NCI-H524 (cell line): ENCODE data around the gene PPP1R37.

ENCODE experiments used
- DNase-seq, 2 experiments: peaks; one replicate each; lab custom pipeline; 2025; lab: John Stamatoyannopoulos, UW

The PPP1R37 gene

GRCh38 chr19:45071545-45071938 lies 21.4 kb upstream of the PPP1R37 start:
- no peak for DNase-seq

DNA sequence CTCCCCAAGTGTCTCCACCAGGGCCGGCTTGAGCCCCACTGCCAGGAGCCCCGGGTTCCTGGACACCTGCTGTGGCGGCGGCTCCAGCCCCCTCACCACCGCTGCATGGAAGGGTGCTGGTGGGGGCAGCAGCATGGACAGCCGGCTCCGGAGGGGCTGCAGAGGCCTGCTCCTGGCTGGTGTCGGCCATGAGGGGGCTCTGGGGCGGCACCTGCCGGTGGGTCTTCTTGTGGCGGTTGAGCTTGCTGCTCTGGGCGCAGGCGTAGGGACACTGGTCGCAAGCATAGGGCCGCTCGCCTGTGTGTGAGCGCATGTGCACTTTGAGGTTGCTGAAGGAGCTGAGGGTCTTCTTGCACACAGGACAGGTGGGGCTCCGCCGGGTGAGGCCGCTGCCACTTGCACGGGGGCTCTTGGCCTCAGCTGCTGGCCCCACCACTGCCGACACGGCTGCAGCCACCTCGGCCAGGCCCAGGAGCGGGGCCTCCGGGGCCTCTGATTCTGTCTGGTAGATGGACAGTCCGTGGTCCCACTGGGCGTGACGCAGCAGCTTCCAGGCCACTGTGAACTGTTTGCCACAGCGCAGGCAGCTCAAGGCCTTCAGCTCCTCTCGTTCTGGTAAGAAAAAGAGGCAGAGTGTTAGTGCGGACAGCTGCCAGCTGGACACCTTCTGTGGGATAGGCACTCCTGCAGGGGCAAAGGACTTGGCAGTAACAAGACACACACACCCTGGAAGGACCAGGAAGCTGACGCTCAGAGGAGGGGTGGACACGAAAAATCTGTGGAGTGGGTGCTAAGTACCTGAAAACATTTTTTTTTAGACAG lies 20.8 kb upstream of the PPP1R37 start:
- DNase-seq: no peak

DNA sequence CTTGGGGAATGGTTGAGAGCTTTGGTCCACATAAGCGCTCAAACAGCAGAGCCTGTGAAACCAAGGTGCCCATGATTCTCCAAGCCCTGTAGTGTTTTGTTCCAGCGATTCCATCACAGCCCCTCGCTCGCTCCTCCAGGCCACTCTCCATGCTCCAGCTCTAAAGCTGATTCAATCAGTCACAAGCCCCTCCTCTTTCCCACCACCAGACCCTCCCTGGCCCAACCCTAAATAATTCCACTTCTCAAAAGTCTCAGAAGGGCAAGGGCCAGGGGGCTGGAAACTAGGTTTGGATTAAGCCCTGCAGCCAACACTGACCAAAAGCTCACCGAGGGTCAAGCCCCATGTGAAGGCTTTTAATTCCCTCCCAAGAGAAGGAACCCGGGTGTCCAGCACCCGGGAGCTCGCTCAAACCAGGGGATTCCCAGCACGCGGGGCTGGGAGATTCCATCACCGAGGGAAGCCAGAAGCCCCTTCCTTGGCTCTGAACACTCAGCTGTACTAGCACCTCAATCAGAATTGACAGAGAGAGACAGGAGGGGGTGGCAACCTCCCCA lies 18.2 kb upstream of the PPP1R37 start:
- DNase-seq: no peak

GRCh38 chr19:45075301-45076028 lies 17.5 kb upstream of the PPP1R37 start:
- DNase-seq: peak; percentile 34 to 60

DNA sequence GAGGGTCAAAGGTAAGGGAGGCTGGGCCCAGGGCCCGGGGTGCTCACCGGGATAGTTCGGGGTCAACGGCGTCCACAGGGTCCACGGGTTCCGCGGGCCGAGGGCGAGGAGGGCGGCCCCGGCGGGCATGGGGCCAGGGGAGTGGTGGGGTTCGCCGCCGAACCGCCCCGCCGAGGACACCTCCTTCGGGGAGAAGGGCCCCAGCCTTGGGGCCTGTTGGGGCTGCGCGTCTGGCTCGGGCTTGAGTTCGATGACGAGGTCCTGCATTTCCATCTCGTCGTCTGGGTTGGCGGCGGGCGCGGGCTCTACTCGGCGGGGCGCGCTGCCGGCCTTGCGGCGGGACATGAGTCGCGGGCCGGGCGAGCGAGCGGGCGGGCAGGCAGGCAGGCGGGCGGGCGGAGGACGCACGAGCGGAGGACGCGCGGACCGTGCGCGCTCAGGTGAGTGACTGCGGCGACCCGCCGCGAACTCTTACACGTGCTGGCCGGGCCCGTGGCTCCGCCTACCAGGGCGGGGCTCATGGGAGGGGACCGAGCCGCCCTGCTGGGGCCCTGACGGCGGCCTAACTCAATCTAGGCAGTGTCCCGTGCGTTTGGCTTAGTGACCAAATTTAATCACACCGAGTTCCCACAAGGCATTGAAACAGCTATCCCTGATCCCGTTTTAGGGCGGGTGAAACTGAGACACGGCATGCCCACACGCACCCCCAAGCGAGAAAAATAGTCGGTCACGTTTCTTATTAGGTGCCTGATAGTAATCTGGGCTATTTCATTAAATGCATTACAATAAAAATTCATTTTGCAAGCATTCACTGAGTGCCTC lies 16.7 kb upstream of the PPP1R37 start, which contains the start of gene ZNF296:
Gene ZNF296, minus strand, starts transcription at position 450 of the 822 bp plus-strand sequence. Its CDS starts 105 bp downstream, at position 345.
- DNase-seq: peak in 1 of 2 experiments; percentile 62

GRCh38 chr19:45076851-45077730 lies 15.9 kb upstream of the PPP1R37 start:
- peak in 1 of 2 experiments; percentile 45 for DNase-seq

GRCh38 chr19:45078390-45079062 lies 14.5 kb upstream of the PPP1R37 start:
- DNase-seq: no peak

GRCh38 chr19:45079063-45079910 lies 13.7 kb upstream of the PPP1R37 start, which contains the start of gene GEMIN7:
Gene GEMIN7, plus strand, starts transcription at chr19:45079260. Its CDS starts 10,855 bp downstream, at chr19:45090115.
- DNase-seq: peak; percentile 64 to 73

DNA sequence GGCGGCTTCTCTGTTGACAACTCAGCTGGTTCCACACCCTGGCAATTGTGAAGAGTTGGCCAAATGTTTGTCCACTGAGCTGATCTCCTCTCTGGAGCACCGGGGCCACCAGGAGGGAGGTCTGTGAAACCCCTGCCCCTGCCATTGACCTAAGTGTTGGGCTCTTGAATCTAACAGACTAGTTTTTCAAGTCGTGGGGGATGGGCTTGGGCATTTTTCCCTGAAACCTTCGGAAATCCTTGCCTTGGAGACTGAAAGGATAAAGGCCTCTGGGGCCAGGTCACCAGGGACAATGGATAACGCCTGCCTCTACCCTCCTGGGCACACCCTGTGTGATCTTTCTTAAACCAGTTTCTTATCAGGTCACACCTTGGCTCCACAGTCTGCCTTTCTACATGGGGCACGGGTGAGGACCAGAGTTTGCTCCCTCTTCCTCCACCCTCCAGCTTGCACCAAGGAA lies 13.0 kb upstream of the PPP1R37 start:
- DNase-seq: no peak

DNA sequence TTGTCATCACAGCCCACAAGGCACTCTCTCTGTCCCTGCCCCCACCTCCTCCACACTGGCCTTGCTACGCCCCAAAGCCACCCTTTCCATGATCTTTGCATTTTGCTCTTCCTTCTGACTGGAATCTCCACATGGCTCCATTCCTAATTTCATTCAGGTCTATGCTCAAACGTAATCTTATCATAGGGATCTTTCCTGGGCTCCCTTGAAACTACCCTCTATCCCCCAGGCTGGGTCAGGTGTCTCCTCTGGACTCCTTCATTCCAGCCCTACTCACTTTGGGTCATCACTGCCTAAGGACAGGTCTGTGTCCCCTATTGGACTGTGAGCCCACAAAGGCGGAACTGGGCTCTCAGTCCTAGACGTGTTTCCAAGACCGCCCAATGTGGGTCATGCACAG lies 10.8 kb upstream of the PPP1R37 start:
- no peak for DNase-seq

DNA sequence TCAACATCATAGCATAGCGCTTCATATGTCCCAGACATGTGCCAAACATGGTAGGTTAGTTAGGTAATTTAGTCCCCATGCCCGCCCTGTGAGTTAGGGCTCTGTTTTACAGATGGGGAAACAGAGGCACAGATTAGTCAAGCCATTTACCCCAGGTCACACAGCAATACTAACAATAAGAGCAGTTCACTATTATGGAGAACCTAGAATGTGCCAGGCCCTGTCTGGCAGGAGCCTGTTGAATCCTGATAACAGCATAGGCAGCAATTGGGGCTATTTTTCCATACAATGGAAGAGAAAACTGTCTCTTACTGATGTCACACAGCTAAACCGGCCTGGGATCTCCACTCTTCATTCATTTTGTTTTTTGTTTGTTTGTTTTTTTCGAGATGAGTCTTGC lies 6.5 kb upstream of the PPP1R37 start:
- DNase-seq: no peak

- no peak for DNase-seq
These were observed 5.4 kb upstream of the PPP1R37 start for GRCh38 chr19:45087531-45087930.

DNA sequence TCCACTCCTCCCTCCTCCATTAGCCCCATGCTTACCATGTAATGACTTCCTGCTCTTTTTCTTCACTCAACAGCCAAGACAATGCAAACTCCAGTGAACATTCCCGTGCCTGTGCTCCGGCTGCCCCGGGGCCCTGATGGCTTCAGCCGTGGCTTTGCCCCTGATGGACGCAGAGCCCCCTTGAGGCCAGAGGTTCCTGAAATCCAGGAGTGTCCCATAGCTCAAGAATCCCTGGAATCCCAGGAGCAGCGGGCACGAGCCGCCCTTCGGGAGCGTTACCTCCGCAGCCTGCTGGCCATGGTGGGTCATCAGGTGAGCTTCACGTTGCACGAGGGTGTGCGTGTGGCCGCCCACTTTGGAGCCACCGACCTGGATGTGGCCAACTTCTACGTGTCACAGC lies 2.9 kb upstream of the PPP1R37 start:
- DNase-seq: no peak

GRCh38 chr19:45090606-45091005 lies 2.4 kb upstream of the PPP1R37 start:
- no peak for DNase-seq

DNA sequence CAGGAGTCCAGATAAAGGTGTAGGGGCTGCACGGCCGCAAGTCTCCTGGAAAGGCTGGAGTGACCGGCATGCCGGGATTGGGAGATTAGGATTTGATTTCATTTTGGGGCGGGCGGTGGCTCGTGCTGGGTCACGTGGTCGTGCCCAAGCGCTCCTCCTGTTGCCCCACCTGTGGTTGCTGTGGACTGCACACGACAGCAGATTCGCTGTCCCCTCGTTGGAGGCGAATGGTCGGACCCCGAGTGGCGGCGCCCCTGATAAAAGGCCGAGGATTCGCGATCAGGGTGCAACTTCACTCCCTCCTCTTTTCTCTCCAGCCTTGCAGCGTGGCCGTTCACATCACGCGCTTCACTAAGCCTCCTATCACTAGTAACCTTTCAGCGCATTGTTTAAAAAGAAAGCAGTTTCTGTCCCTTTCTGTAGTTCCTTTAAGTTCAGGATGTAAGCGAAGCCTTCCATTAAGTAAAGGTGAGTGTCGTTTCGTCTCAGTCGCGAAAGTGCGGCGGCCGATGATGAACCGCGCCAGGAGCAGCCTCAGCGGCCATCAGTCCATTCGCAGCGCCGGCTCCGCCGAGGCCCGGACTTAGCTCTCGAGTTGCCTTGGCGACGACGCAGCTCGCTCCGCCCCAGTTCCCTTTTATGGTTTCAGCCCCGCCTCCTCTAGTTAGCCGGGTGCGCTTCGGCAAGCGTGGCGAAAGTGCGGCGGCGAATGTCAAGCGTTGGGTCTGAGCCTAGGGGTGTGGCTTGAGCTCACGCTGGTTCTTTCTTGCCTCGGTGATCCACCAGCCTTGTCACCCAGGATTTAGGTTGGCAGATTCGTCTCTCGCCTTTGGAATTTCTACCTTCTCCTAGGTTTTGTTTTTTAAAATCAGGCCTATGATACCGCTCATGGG lies 1.7 kb upstream of the PPP1R37 start:
- DNase-seq: peak; percentile 93 to 98

DNA sequence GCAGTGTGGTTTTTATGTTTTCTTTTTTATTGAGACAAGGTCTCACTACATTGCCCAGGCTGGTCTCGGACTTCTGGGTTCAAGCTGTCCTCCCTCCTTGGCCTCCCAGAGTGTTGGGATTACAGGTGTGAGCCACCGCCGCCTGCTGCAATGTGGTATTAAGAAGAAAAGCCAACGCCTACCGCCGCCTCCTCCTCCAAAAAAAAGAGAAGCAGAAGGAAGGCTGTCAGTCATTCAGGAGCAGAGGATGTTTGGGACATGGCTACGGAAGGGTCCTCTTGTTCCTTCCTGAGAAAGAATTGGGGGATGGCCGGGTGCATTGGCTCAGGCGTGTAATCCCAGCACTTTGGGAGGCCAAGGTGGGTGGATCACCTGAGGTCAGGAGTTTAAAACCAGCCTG lies 1.2 kb downstream of the PPP1R37 start:
- no peak for DNase-seq

DNA sequence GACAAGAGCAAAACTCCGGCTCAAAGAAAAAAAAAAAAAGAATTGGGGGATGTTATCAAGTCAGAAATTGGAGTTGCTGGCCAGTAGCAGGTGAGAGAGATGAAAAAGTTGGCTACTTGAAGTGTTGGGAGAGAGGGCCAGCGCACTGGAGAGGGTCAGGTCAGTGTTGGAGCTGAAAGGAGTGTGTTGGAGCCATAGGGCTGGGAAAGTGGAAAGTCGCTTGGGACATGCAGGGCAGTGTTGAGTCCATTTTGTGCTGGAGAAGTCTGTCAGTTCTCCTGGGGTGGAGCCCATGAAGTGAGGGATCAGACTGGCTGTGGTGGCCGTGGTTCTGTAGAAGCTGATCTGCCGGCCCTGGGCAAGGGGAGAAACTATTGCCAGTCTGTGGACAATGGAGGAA lies 1.7 kb downstream of the PPP1R37 start:
- DNase-seq: no peak
